ENCODE results near the gene USP12. TPM values are rescaled to one million over a fixed set of nuclear protein-coding genes. Genes with fewer than 3 reads are reported as not detected.
A peak's percentile ranks its signal among the peaks of the same experiment; 100 is the strongest.

USP12 gene
- total RNA-seq, 1 donor: 28.2 TPM

DNA sequence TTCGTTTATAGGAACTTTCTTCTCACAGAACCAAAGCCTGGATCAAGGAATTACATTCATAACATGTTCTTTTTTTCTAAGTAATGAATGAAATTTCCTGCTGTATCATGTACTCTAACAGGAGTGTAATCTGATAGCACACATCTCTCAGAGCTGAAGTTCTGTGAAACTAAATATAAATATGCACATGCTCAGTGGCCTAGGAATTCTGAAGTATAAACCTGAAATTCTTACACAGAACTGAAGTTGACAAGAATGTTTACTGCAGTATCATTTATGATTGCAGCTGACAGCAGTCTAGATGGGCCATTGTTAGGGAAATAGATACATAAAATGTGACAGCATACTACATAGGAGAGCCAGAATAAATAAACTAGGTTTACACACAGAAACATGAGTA lies 54.5 kb downstream of the USP12 start:
- H3K4me3 ChIP-seq (ENCODE audit: low read depth, low read length): no peak overlapping the region
- TF ChIP-seq, protein P1, sequence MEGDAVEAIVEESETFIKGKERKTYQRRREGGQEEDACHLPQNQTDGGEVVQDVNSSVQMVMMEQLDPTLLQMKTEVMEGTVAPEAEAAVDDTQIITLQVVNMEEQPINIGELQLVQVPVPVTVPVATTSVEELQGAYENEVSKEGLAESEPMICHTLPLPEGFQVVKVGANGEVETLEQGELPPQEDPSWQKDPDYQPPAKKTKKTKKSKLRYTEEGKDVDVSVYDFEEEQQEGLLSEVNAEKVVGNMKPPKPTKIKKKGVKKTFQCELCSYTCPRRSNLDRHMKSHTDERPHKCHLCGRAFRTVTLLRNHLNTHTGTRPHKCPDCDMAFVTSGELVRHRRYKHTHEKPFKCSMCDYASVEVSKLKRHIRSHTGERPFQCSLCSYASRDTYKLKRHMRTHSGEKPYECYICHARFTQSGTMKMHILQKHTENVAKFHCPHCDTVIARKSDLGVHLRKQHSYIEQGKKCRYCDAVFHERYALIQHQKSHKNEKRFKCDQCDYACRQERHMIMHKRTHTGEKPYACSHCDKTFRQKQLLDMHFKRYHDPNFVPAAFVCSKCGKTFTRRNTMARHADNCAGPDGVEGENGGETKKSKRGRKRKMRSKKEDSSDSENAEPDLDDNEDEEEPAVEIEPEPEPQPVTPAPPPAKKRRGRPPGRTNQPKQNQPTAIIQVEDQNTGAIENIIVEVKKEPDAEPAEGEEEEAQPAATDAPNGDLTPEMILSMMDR (IDR thresholded peaks at IDR 0.05; ENCODE audit: insufficient read depth, low read length): no peak
- peak; percentile 24 for DNase-seq (ENCODE audit: low read depth)

DNA sequence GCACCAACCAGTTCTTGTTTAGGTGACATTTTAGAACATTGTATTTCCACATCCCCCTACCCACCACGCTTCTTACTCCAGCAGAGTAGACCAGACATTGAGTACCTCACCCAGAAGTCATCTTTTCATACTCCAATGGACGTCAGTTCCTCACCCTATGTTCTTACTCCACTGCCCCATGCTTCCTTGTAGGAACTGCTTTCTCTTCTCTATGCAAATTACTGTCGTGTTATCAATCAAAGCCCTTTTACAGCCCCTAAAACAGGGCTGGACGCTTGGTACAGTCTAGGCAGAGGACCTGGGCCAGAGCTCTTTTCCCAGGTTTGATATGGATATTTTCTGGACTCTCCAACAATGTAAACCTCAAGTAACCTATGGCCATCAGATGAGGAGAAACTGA lies 58.2 kb downstream of the USP12 start:
- no peak overlapping the region for H3K4me3 ChIP-seq (ENCODE audit: low read depth, low read length)
- no peak for DNase-seq (ENCODE audit: low read depth)
- TF ChIP-seq, protein P1 (IDR thresholded peaks at IDR 0.05; ENCODE audit: insufficient read depth, low read length): no peak

DNA sequence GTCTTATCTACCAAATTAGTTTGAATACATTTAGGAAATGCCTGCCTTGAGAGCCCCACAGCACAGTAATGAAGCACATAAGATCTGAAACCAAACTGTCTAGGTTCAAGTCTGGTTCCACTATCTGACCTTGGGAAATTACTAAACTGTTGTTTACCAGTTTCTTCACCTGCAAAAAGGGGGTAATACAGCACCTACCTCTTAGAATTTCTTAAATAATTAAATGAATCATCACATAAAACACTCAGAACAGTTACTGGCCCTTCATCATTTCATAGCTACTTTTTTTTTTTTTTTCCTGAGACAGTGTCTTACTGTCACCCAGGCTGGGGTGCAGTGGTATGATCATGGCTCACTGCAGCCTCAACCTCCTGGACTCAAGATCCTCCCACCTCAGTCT lies 59.6 kb downstream of the USP12 start:
- TF ChIP-seq, protein P1 (IDR thresholded peaks at IDR 0.05; ENCODE audit: insufficient read depth, low read length): no peak

DNA sequence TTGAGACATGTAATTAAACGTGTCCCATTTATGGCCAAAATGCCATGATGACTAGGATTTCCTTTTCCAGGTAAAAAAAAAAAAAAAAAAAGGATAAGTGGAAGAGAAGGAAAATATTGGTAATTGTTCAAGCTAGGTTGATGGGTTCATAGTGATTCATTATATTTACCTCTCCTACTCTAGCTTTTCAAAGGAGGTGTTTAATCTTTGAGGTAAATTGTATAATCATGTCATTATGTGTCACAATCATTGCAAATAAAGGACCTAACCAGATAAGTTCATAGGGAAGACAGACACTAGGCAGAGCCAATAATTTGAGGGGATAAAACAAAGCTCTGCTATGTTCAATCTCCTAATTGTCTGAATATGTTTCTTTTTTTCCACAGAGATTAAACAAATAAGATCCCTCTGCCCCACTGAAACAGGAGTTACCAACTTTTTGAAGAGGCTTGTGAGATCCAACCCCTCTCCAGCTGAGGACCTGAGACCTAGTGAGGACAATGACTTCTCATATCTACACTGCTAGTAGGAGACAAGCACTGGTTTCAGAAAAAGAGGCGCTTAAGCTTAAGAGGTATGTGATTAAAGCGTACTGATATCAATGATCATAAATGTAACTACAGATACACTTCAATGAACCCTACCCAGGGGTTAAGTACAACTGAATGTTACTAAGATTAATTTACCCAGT lies 61.4 kb downstream of the USP12 start:
- TF ChIP-seq, protein P1 (IDR thresholded peaks at IDR 0.05; ENCODE audit: insufficient read depth, low read length): no peak
- no peak for DNase-seq (ENCODE audit: low read depth)
- no peak overlapping the region for H3K4me3 ChIP-seq (ENCODE audit: low read depth, low read length)

More for the DNA sequence above, 59.6 kb downstream of the USP12 start:
- no peak overlapping the region for H3K4me3 ChIP-seq (ENCODE audit: low read depth, low read length)
- no peak for DNase-seq (ENCODE audit: low read depth)

DNA sequence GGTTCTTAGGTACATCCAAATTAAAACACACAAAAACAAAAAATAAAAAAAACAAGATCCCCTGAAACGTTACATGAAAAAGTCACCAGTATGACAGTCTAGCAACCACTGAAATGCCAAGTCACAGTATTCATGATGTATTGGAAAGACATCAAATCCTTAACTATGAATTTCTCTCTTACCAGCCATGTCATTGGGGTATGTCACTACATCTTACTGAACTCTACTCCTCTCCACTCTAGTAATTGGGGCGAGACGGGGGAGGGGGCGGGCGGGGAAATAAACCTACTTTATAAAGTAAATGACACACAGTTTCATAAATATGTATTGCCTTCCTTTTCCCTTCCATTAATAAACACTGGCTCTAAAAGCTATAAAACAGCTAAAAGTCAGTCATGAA lies 65.5 kb downstream of the USP12 start:
- TF ChIP-seq, protein P1 (IDR thresholded peaks at IDR 0.05; ENCODE audit: insufficient read depth, low read length): no peak

DNA sequence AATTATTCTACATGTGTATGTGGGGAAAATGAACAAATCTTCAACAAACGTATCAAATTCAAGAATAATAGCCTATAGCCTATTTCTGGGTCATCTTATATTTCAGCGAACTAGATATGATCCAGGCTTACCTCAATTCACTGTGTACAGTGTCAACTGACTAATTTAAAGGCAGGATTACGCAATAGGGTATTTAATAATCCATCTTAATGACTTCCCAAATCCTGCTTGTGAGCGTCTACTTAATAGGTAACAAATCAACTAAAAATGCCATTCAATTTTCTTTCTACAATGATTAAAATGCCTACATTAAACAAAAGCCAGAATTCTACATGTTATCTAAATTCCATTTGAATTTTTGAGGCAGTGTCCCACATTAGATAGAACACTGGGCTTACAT lies 67.0 kb downstream of the USP12 start:
- H3K4me3 ChIP-seq (ENCODE audit: low read depth, low read length): no peak overlapping the region
- DNase-seq (ENCODE audit: low read depth): no peak
- TF ChIP-seq, protein P1 (IDR thresholded peaks at IDR 0.05; ENCODE audit: insufficient read depth, low read length): no peak

More for the DNA sequence above, 65.5 kb downstream of the USP12 start:
- H3K4me3 ChIP-seq (ENCODE audit: low read depth, low read length): no peak overlapping the region
- DNase-seq (ENCODE audit: low read depth): no peak

DNA sequence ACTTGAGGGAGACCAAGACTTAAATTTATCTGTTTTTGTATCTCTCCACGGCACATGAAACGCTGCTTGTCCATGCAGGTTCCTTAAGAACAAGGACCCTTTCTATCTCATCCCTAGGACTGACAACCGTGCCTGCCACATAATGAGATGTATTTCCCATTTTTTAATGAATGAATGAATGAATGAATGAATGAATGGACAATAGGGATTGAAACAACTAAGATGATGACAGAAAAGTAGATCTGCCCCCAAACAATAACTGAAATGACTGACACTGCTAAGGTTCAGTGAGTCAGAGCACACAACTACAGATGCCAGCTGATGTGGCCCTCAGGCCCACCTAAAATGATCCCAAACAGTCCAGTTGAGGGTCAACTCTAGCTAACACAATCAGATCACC lies 69.8 kb downstream of the USP12 start:
- TF ChIP-seq, protein P1 (IDR thresholded peaks at IDR 0.05; ENCODE audit: insufficient read depth, low read length): no peak
- no peak for DNase-seq (ENCODE audit: low read depth)
- H3K4me3 ChIP-seq (ENCODE audit: low read depth, low read length): no peak overlapping the region

Data from fibroblast of the aortic adventitia (primary cell).